H1 (cell line): ENCODE data around the gene PIAS4. TPM values are rescaled to one million over a fixed set of nuclear protein-coding genes. Genes with fewer than 3 reads are reported as not detected.

Experiments
- polyA plus RNA-seq, 7 experiments: library from polyadenylated mRNA; depleted of rRNA in 3 of 7; stranded (reverse) in 5 of 7; unstranded in 2 of 7; fragments of >200 nt in 5 of 7; fragments of 200-250 nt in 2 of 7; gene quantifications; 1 replicate in 5 of 7; 2 replicates in 1 of 7; 4 replicates in 1 of 7; pipeline versions ENCODE4 v1.2.1 to v1.2.3, GENCODE V29; 2011 to 2013; ENCODE audit warnings: missing spikeins in 2 of 7, mixed read lengths in 2 of 7
- total RNA-seq: library from RNA; stranded (reverse); fragmentation: NEBNext Ultra II Directional; extraction: Animal tissue kit (Norgen Biotek cat#: 25700); gene quantifications from 2 replicates; pipeline ENCODE4 v1.2.1, GENCODE V29; 2021
- TF ChIP-seq, protein P1 (sequence below): IDR thresholded peaks from 2 replicates; pipeline ENCODE4 v1.6.1; 2011; ENCODE audit warnings: low read length, improper control_type of control experiment

Gene PIAS4
- total and polyA plus RNA-seq, 2 of the 8 experiments (the other 6 are each of a cell fraction or from before 2014, with no cell fraction given): 30.2 to 51.4 TPM

DNA sequence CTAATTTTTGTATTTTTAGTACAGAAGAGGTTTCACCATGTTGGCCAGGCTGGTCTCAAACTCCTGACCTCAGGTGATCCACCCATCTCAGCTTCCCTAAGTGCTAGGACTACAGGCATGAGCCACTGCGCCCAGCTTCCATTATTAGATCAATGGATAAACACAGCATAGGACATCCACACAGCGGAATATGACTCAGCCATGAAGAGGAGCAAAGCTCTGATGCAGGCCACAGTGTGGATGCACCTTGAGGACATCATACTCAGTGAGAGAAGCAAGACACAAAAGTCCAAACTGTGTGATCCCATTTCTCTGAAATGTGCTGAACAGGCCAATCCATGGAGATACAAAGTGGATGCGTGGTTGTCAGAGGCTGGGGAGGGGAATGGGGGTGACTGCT, 64.1 kb downstream of the PIAS4 start (continued):
- TF ChIP-seq, protein P1, sequence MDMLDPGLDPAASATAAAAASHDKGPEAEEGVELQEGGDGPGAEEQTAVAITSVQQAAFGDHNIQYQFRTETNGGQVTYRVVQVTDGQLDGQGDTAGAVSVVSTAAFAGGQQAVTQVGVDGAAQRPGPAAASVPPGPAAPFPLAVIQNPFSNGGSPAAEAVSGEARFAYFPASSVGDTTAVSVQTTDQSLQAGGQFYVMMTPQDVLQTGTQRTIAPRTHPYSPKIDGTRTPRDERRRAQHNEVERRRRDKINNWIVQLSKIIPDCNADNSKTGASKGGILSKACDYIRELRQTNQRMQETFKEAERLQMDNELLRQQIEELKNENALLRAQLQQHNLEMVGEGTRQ: no peak
